ENCODE data around the gene FMNL3.
A peak's percentile ranks its signal among the peaks of the same experiment; 100 is the strongest.
"Not testable (repeated sequence)": the region's sequence is repeated elsewhere in the genome, so short reads cannot be mapped to it uniquely, and the experiment has no call there.

The FMNL3 gene, protein sequence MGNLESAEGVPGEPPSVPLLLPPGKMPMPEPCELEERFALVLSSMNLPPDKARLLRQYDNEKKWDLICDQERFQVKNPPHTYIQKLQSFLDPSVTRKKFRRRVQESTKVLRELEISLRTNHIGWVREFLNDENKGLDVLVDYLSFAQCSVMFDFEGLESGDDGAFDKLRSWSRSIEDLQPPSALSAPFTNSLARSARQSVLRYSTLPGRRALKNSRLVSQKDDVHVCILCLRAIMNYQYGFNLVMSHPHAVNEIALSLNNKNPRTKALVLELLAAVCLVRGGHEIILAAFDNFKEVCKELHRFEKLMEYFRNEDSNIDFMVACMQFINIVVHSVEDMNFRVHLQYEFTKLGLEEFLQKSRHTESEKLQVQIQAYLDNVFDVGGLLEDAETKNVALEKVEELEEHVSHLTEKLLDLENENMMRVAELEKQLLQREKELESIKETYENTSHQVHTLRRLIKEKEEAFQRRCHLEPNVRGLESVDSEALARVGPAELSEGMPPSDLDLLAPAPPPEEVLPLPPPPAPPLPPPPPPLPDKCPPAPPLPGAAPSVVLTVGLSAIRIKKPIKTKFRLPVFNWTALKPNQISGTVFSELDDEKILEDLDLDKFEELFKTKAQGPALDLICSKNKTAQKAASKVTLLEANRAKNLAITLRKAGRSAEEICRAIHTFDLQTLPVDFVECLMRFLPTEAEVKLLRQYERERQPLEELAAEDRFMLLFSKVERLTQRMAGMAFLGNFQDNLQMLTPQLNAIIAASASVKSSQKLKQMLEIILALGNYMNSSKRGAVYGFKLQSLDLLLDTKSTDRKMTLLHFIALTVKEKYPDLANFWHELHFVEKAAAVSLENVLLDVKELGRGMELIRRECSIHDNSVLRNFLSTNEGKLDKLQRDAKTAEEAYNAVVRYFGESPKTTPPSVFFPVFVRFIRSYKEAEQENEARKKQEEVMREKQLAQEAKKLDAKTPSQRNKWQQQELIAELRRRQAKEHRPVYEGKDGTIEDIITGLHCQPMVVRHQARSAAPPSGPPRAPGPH

DNA sequence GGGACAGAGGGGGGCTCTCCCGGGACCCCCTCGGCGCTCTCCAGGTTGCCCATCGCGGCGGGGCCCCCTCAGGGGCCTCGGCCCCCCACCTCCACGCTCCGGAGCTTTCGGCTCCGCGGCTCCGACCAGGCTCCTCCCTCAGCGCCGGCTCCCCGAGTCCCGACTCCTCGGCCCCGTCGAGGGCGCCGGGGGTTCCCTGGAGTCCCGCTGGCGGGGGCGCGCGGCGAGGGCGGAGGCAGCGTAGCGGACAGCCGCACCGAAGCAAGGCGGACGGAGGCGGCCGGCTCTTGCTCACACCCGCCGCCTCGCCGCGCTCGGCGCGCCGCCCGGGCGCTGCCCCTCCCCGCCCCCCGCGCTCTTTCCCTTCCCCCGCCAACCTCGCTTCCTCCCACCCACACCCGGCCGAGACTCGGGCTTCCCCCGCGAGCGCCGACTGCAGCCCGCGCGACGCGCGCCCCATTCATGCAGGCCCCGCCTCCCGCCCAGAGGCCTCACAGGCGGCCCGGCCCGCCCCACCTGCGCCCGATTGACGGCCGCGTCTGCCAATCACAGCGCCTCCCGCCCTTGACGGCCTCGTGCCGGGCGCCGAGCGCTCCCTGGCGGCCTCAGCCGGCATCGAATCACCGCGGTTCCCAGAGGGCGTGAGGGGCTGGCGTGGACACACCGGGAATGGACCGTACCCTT lies at the start of gene FMNL3:
Gene FMNL3, minus strand, starts transcription at position 278 of the 684 bp plus-strand sequence. Its CDS starts 225 bp downstream, at position 53.
- peak; percentile 78 to 90 for DNase-seq

DNA sequence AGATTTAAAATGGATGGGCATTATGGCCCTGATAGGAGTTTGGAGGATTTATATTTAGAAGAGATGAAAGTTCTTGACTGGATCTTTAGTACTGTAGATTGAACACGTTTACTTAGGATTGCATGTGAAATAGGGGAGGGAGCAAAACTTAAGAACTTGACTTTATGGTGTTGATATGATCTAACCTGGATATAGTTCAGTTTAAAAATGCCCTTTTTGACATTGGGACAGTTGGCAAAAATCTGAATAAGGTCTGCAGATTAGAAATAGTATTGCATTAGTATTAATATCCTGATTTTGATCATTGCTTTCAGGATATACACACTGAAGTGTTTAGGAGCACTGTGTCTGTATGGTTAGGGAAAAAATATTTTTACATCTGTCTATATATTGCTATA lies 43.8 kb upstream of the FMNL3 start:
- DNase-seq, result no peak

DNA sequence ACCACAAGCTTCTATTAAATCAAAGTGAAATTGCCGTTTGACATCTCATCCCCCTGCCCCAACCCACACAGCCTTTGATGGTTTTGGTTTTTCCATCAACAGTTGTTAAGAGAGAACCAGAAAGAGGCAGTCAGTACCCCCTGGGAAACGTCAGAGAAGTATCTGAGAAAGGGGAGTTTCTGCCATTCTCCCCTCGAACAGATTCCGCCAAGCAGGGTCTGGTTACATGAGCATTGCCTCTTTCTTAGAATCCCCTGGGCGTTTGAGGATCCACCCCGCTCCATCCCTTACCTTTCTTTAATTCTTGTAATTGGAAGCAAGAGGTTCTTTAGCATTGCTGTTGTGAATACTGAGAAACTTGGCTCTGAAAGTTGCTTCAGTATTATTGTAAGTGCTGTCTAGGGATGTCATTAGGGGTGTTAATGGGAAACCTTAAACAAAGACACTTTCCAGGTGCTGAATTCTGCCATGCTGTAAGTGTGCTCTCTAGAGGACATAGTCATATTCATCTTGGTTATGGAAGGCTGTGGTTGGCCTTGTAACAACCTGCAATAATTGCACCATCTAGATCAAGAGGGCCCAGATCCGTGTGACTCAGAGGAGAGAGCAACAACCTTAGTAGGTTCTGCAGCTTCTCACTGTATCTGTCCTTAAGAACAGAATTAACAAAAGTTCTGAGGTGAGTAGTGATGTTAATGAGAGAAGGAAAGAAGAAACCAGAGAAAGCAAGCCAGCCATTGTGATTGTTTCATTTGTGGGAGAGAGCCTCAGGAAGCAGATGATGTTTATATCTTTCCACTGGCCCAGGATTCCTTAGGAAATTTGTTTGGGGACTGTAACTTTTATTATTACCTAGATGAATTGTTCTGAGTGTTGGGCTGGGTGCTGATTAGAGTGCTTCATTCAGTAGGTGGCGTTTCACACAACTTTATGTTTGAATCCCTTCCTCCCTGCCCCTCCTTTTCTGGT lies 43.1 kb upstream of the FMNL3 start:
- no peak for DNase-seq

DNA sequence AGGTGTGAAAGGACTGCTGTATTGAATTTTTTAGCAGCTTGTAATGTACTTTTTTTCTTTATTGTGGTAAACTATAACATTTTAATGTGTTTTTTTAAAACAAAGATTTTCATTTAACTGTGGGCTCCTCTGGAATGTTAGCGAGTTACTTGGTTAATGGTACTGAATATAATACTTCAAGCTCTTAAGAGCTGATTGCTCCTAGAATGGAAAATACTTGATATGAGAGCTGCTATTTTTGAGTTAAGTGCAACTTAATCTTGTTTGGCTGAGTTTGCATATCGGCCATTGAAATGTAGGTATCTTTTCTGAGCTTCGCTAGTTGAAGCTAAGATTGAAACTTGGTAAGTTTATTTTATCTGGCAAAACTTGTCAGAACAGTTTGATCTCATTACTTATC lies 41.6 kb upstream of the FMNL3 start:
- DNase-seq, result no peak

DNA sequence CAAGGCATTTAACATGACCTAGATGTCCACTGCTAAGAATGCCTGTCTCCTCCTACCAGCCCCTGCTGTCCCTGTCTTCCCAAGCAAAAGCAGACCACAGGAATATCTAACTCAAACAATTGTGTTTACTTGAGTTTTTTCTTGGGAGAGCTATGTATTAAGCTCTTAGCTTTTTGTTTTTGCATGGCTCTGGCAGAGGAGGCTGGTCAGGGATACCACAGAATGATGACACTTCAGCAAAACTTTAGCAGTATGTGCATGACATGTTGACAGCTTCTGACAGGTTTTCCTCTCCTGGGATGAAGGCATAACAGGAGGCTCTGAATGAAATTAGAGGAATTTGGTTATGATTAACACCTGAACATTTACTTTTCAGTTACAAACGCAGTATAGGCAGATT lies 41.1 kb upstream of the FMNL3 start:
- DNase-seq, result no peak

DNA sequence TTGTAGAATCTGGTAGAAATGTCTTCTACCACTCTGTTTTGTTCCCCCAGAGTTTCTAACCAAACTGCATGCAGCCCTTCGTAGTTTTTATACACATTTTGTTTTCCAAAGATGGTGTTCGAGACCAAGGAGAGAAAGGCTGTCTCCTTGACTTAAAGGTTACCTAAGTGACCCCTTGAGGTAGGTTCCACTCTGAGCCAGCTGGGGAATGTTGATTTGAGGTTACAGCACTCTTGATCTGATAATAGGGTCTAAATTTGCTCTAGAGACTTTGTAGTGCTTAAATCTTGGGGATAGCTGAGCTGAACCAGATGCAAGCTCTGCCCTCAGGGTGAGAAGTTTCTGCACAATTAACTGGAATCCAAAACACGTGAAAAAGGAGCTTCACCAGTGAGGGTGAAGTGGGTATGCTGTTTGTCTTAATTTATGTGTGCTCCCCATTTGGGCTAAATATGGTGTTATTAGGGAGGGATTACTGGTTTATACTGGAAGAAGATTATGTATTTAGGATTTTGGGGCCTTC lies 37.2 kb upstream of the FMNL3 start:
- no peak for DNase-seq

DNA sequence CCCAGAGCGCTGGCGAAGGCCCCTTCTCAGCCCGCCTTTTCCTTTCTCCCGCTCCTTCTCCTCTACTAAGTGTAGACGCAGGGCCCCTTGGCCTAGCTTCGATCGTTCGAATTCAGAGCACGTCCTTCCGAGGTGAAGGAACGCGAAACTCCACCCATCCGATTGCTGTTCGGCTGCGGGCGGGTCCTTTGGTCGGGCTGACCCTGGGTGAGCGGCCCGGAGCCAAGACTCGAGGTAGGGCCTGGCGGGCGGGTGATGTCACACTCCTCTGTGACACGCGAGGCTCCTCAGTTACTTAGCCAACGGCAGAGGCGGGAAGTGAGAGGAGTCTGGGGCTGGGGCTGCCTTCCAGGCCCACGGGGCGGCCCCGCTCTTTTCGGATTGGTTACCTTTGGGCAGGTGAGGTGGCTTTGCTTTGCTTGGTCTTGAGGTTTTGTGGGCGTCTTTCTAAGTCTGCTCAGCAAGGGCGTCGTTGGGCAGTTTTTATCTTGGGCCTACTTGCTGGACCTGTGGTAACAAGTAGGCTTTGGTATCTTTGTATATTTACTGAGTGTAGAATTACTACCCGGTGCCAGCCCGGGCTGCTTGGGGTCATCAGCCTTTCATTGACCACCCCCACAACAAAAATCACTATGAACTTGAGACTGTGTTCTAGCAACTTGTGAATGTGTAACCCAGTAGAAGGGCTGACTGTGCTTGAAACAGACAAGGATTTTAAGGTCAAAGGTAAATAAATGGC lies 34.8 kb upstream of the FMNL3 start:
- peak in 1 of 2 experiments; percentile 46 for DNase-seq

DNA sequence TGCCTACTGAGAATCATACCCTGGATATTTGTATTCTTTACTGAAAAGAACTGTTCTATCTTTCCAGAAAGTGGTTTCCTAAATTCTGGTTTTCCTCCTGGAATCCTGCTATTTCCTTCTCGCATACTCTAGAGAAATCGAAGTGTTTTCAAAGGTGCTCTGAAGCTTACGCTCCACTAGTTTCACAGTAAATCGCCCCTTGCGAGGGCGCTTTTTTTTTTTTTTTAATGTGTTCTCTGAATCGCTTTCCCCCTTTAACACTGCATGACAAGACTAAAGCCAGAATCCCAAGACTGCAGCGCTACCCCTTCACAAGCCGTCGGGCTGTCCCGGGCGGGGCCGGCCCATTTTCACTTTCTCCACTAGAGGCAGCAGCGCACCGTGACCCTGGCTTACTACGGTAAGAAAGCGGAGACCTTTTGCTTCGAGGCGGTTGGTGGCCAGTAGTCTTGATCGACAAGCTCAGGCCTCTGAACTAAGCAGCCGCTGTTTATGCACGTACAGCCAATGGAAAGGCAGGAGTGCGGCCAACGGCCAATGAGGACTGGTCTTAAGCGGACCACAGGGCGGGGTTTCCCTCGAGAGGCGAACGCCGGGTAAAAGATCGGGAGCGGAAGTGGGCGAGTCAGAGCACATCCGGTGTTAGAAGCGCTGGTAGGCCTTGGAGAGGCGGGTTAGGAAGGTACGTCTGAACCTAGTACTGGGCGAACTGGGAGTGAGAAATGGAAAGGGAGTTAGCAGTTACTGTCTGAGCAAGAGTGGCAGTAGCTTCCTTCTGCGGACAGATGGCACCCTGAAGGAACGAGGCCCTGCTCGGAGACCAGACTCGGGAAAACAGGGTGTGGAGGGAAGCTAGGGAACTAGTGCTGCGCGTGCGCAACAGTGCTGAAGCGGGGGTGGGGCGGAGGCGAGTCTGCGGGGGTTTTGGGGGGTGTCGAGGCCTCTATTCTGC lies 34.0 kb upstream of the FMNL3 start, which contains the start of gene TMBIM6:
Gene TMBIM6, plus strand, starts transcription at position 628 of the 952 bp plus-strand sequence. CDS start 10,937 bp downstream, outside the sequence.
- peak; percentile 99 to 100 for DNase-seq

DNA sequence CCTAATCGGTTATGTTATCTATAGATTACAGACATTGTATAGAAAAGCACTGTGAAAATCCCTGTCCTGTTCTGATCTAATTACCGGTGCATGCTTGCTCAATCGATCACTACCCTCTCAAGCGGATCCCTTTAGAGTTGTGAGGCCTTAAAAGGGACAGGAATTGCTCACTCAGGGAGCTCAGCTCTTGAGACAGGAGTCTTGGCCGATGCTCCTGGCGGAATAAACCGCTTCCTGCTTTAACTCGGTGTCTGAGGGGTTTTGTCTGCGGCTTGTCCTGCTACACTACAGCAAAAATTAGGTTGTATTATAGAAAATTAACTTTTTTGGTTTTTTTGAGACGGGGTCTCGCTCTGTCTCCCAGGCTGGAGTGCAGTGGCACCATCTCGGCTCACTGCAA lies 33.1 kb upstream of the FMNL3 start:
- not testable (repeated sequence) for DNase-seq

DNA sequence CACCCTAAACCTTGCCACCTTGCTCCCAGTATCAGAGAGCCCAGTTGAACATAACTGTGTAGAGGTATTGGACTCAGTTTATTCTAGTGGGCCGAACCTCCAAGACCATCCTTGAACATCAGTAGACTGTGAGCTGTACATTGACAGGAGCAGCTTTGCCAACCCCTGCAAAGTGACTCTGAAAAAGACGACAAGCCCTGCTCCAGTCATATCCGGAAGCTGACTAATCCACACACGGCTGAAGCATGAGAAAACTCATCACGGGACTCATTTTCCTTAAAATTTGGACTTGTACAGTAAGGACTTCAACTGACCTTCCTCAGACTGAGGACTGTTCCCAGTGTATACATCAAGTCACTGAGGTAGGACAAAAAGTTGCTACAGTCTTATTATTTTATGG lies 31.5 kb upstream of the FMNL3 start:
- DNase-seq, result not testable (repeated sequence)

DNA sequence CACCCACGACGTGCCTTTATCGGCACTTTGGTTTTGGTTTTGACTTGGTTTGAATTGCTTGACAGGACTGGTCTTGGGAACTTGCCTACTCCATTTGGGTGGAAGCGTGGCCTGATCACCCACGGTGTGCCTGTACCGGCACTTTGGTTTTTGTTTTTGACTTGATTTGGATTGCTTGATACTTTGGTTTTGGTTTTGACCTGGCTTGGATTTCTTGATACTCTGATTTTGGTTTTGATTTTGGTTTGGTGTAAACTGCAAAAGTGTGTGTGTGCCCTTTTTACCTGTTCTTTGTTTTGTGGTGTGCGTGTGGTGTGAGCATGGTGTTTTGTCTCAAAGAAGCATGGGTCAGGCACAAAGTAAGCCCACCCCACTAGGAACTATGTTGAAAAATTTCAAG lies 27.7 kb upstream of the FMNL3 start:
- DNase-seq, result not testable (repeated sequence)

DNA sequence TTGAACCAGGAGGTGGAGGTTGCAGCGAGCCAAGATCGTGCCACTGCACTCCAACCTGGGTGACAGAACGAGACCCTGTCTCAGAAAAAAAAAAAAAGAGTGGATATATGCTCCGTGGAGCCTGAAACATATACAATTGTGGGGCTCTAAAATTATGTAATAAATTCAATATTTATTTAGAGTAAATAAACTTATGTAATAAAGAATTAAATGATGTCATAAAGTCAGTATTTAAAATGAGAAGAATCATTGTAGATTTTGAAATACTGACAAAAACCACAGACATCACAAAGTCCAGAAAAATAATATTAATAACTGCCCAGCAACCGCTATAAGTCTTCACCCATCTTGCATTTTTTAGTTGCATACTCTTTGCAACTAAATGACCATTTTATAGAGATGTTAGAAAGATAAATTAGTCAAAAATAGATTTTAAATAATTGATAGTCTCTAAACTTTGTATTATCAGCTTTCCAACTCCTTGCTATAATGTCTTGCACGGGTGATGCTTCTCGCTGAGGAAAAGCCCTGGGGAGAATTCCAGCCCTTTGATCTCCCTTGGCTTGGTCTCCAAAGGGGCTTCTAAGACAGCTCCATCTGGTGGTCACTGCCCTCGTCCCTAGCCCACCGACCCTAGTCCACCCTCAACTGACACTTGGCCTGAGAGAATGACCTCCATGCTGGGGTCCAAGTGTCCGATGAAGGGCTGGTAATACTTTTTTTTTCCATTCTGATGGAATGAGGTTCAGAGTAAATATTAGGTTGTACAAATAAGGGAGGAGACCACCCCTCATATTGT lies 26.2 kb upstream of the FMNL3 start:
- DNase-seq, result no peak

DNA sequence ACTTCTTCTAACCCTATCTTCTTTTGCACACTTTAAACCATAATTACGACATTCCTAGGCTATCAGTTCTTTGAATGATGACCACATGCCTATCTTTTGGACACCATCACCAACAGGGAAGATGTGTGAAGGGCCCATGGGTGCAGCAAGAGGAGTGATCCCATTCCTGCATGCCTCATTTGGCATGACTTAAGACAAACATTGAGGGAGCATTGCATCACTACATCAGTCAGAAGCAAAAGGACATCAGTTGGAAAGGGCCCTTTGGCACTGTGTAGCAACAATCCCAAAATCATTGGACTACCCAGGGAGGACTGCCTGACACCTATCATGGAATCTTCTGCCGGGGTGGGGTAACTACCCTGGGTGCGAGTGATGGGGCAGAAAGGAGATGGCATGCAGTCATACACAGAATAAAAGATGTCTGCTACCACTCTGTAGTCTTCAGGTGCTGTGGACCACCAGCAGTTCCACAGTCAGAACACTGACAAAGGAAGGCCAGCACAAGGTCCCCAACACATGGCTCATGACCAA lies 23.4 kb upstream of the FMNL3 start:
- no peak for DNase-seq

DNA sequence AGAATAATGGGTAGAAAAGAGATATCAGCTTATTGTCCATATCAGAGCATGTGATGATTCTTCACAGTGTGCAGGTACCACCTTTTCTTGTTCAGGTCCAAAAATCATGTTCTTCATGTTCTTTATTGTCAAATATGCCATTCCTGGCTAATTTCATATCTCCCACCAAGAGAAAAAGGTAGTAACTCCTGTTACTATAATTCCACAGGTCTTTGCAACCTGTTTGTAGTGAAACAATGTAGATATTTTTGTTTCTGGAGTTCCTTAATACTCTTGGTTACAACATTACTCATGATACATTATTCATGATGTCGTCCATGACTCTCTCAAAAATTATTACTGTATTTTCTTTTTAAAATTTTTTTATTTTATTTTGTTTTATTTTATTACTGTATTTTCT lies 22.8 kb upstream of the FMNL3 start:
- DNase-seq, result no peak

DNA sequence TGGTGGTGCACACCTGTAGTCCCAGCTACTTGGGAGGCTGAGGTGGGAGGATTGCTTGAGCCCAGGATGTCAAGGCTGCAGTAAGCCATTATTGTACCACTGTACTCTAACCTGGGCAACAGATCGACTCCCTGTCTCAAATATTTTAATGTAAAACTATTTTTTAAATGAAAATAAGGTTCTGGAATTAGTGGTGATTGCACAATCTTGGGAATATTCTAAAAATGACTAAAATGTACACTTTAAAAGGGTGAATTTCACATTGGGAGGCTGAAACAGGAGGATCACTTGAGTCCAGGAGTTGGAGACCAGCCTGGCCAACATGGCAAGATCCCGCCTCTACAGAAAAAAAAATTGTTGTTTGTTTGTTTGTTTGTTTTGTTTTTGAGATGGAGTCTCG lies 21.2 kb upstream of the FMNL3 start:
- no peak for DNase-seq

DNA sequence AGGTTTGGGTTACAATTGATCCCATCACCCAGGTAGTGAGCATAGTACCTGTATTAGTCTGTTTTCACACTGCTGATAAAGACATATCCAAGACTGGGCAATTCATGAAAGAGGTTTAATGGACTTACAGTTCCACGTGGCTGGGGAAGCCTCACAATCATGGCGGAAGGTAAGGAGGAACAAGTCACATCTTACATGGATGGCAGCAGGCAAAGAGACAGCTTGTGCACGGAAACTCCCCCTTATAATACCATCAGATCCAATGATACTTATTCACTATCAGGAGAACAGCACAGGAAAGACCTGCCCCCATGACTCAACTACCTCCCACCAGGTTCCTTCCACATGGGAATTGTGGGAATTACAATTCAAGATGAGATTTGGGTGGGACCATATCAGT lies 14.2 kb upstream of the FMNL3 start:
- DNase-seq, result not testable (repeated sequence)

DNA sequence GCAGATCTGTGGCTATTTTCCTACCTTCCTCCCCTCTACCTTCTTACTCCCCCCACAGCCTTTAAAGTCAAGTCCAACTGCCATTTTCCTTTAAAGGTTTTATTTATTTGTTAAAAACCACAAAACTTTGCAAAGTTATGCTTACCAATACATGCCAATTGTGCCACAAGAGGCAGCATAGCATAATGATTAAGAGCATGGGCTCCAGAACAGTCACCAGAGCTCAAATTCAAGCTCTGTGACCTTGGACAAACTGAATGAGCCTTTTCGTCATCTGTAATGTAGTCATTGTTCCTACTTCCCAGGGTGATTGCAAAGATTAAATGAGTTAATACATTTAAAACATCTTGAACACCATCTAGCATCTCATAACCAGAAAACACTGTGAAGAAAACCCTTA lies 13.0 kb upstream of the FMNL3 start:
- no peak for DNase-seq

DNA sequence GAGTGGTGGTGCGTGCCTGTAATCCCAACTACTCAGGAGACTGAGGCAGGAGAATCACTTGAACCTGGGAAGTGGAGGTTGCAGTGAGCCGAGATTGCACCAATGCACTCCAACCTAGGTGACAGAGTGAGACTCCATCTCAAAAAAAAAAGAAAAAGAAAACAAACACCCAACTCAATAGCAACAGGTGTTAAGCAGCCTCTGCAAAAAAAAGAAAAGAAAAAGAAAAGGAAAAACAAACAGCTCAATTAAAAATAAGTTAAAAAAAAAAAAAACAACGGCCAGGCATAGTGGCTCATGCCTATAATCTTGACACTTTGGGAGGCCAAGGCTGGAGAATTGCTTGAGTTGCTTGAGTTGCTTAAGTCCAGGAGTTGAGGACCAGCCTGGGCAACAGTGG lies 10.6 kb upstream of the FMNL3 start:
- DNase-seq, result not testable (repeated sequence)
